PC-9 (cell line): ENCODE data around the gene ZNF3. TPM values are rescaled to one million over a fixed set of nuclear protein-coding genes. Genes with fewer than 3 reads are reported as not detected.

Experiments
- BruUV-seq: library from RNA; stranded (reverse); fragments of 400-500 nt; replicated peaks from 2 replicates; lab custom pipeline; 2021; lab: Mats Ljungman, UMichigan
- CTCF ChIA-PET: fragments of 300-600 bp; sonication (Branson Sonifier 250); formaldehyde crosslinking; loops from one replicate; lab custom pipeline; 2022; ENCODE audit warnings: antibody characterized with exemption; lab: Charles Lee
- POLR2A ChIA-PET: fragments of 300-600 bp; sonication (Branson Sonifier 250); formaldehyde crosslinking; loops from one replicate; lab custom pipeline; 2022; ENCODE audit warnings: antibody characterized with exemption; ENCODE audit not compliant: unreplicated experiment; lab: Charles Lee
- DNase-seq, 2 experiments: peaks; one replicate each; pipeline versions ENCODE4 v3.0.0 to v3.0.0-alpha.2; 2015 to 2022; ENCODE audit warnings: mixed read lengths in 1 of 2
- H2AFZ ChIP-seq: fragments of 200-600 bp; sonication (generic); 2 replicates; pipeline ENCODE4 v1.8.1; 2017; ENCODE audit warnings: antibody characterized with exemption
- H3F3A ChIP-seq: fragments of 200-600 bp; sonication (generic); 2 replicates; pipeline ENCODE4 v1.8.1; 2017; ENCODE audit warnings: antibody characterized with exemption, mild to moderate bottlenecking, low read depth; ENCODE audit not compliant: insufficient read depth
- H3K27ac ChIP-seq: fragments of 200-600 bp; sonication (generic); 2 replicates; pipeline ENCODE4 v1.6.1; 2016; ENCODE audit warnings: mixed run types
- H3K27me3 ChIP-seq: fragments of 200-600 bp; sonication (generic); 2 replicates; pipeline ENCODE4 v1.6.1; 2016; ENCODE audit warnings: low read depth, mixed run types; ENCODE audit not compliant: insufficient read depth
- H3K36me3 ChIP-seq: fragments of 200-600 bp; sonication (generic); 2 replicates; pipeline ENCODE4 v1.6.1; 2016; ENCODE audit warnings: low read depth, mixed run types
- H3K4me1 ChIP-seq: fragments of 200-600 bp; sonication (generic); replicated peaks from 2 replicates; pipeline ENCODE4 v1.6.1; 2016; ENCODE audit warnings: mixed run types; ENCODE audit not compliant: insufficient read depth
- H3K4me2 ChIP-seq: fragments of 200-600 bp; sonication (generic); 2 replicates; pipeline ENCODE4 v1.6.1; 2017; ENCODE audit warnings: mixed run types
- H3K4me3 ChIP-seq: fragments of 200-600 bp; sonication (generic); 2 replicates; pipeline ENCODE4 v1.6.1; 2016; ENCODE audit warnings: mixed run types
- H3K79me2 ChIP-seq: fragments of 200-600 bp; sonication (generic); 2 replicates; pipeline ENCODE4 v1.6.1; 2017; ENCODE audit warnings: low read depth, mixed run types
- H3K9me2 ChIP-seq: fragments of 200-600 bp; sonication (generic); 2 replicates; pipeline ENCODE4 v1.8.1; 2017; ENCODE audit warnings: mild to moderate bottlenecking; ENCODE audit not compliant: insufficient read depth
- H3K9me3 ChIP-seq: fragments of 200-600 bp; sonication (generic); 2 replicates; pipeline ENCODE4 v1.8.1; 2016; ENCODE audit warnings: low read depth; ENCODE audit not compliant: insufficient read depth
- H4K20me1 ChIP-seq: fragments of 200-600 bp; sonication (generic); 2 replicates; pipeline ENCODE4 v1.8.1; 2017; ENCODE audit not compliant: insufficient read depth
- CTCF ChIP-seq: fragments of 200-600 bp; sonication (generic); conservative IDR thresholded peaks from 2 replicates; pipeline ENCODE4 v1.6.1; 2017; ENCODE audit warnings: mixed run types, antibody characterized with exemption, mild to moderate bottlenecking, moderate library complexity
- EZH2 ChIP-seq: fragments of 200-600 bp; sonication (generic); IDR thresholded peaks from 2 replicates; pipeline ENCODE4 v1.8.0; 2017; ENCODE audit warnings: antibody characterized with exemption, low read depth
- intact Hi-C: fragments of 100-400 bp; cut with micrococcal nuclease; formaldehyde crosslinking; loops from one replicate; pipeline ENCODE4 v1.10.0; 2022; ENCODE audit not compliant: unreplicated experiment
- total RNA-seq: library from RNA; stranded (reverse); gene quantifications from 2 replicates; pipeline ENCODE4 v1.2.3, GENCODE V29; 2021

Gene ZNF3
- total RNA-seq, 1 experiment from 2014 or later: 39.0 TPM

GRCh38 chr7:100107890-100108289 is 26.4 kb upstream of the ZNF3 start:
- H3F3A ChIP-seq: no peaks in the 10 kb centered on the region; the same call in 1 of the 2 replicates
- intact Hi-C loops: no loop called here
- TF ChIP-seq EZH2 (no peak), CTCF (no peak)

GRCh38 chr7:100107125-100107737 is 25.7 kb upstream of the ZNF3 start:
- no peaks in the 10 kb centered on the region for H3K9me3 ChIP-seq
- DNase-seq: no peak
- TF ChIP-seq CTCF (no peak), EZH2 (no peak)
- H3K27me3 ChIP-seq: no peaks in the 10 kb centered on the region
- H3K4me2 ChIP-seq: no peak overlapping the region
- CTCF ChIA-PET: no interaction called here
- no peak overlapping the region for H3K4me3 ChIP-seq
- H3K4me1 ChIP-seq: peaks cover 6% of the 10 kb centered on the region
- H2AFZ ChIP-seq: no peak overlapping the region
- H3K36me3 ChIP-seq: peaks cover 4% of the 10 kb centered on the region
- H3K27ac ChIP-seq: no peak overlapping the region
- H3K79me2 ChIP-seq: peaks cover 4% of the 10 kb centered on the region; the same call in 1 of the 2 replicates
- H3K9me2 ChIP-seq: no peaks in the 10 kb centered on the region
- H4K20me1 ChIP-seq: no peaks in the 10 kb centered on the region
- intact Hi-C loops: no loop called here
- H3F3A ChIP-seq: peaks cover under 1% of the 10 kb centered on the region; the same call in 1 of the 2 replicates
- BruUV-seq: TSS peak; percentile 89
- POLR2A ChIA-PET: no interaction called here

More at GRCh38 chr7:100107890-100108289, 26.4 kb upstream of the ZNF3 start:
- no peak overlapping the region for H3K4me3 ChIP-seq
- H3K9me3 ChIP-seq: no peaks in the 10 kb centered on the region
- H4K20me1 ChIP-seq: no peaks in the 10 kb centered on the region
- DNase-seq: no peak
- no peak overlapping the region for H2AFZ ChIP-seq
- H3K36me3 ChIP-seq: peaks cover 4% of the 10 kb centered on the region
- no peaks in the 10 kb centered on the region for H3K9me2 ChIP-seq
- H3K79me2 ChIP-seq: no peaks in the 10 kb centered on the region
- H3K27me3 ChIP-seq: no peaks in the 10 kb centered on the region
- H3K4me1 ChIP-seq: no peaks in the 10 kb centered on the region
- ChIA-PET CTCF (no interaction called here), POLR2A (no interaction called here)
- H3K27ac ChIP-seq: no peak overlapping the region
- no peak overlapping the region for H3K4me2 ChIP-seq
- BruUV-seq: no TSS peak

GRCh38 chr7:100106633-100107032 is 25.1 kb upstream of the ZNF3 start:
- Histone ChIP-seq H3F3A (peaks cover 6% of the 10 kb centered on the region; the same call in 1 of the 2 replicates), H3K27ac (no peak overlapping the region), H3K79me2 (peaks cover 4% of the 10 kb centered on the region; the same call in 1 of the 2 replicates), H3K9me3 (no peaks in the 10 kb centered on the region), H3K9me2 (no peaks in the 10 kb centered on the region), H3K4me3 (no peak overlapping the region), H4K20me1 (no peaks in the 10 kb centered on the region), H2AFZ (no peak overlapping the region), H3K27me3 (no peaks in the 10 kb centered on the region), H3K4me2 (no peak overlapping the region), H3K4me1 (peaks cover 7% of the 10 kb centered on the region), H3K36me3 (peaks cover 4% of the 10 kb centered on the region)
- ChIA-PET POLR2A (no interaction called here), CTCF (no interaction called here)
- DNase-seq: no peak
- TF ChIP-seq EZH2 (no peak), CTCF (no peak)
- intact Hi-C loops: no loop called here
- BruUV-seq: no TSS peak
